ENCODE measurements around the gene DEPDC5. TPM values are rescaled to one million over a fixed set of nuclear protein-coding genes. Genes with fewer than 3 reads are reported as not detected.
"Not testable (repeated sequence)": the region's sequence is repeated elsewhere in the genome, so short reads cannot be mapped to it uniquely, and the experiment has no call there.

DEPDC5 gene
- total and polyA plus RNA-seq, 4 experiments from 2014 or later: 3.9 to 54.4 (median 32.0) TPM

- H3K36me3 Mint-ChIP-seq: peaks cover 34 to 56% of the 10 kb centered on the region in 2 donors
- peak in 1 of 5 donors; percentile 12 for DNase-seq
- H3K27ac Mint-ChIP-seq: peak overlapping the region in 6 of 7 donors; percentile 1 to 89 (median 74)
- peaks cover 0 to 1% (median 0%) of the 10 kb centered on the region in 8 donors for H3K9me3 Mint-ChIP-seq
- no peak overlapping the region for H3K27ac ChIP-seq (ENCODE audit: low read depth, low read length)
- no peaks in the 10 kb centered on the region for H3K27me3 ChIP-seq (ENCODE audit: insufficient read depth, low read length)
- H3K4me3 Mint-ChIP-seq: no peak overlapping the region
- H3K4me1 ChIP-seq (ENCODE audit: insufficient read depth, low read length): peaks cover 8% of the 10 kb centered on the region
- H3K9me3 ChIP-seq (ENCODE audit: control insufficient read depth in 1 of 2, low read length in 2 of 2): no peaks in the 10 kb centered on the region
- CTCF ChIA-PET (ENCODE audit: partially characterized antibody): interaction anchor here (0.9 kb wide), 1 partner anchor 71 kb away, joined by 4 read pairs; no protein-coding TSS in a partner anchor
- peaks cover 29 to 58% (median 39%) of the 10 kb centered on the region in 4 donors for H3K4me1 Mint-ChIP-seq
- H3K36me3 ChIP-seq (ENCODE audit: insufficient read depth, low read length): no peaks in the 10 kb centered on the region
- POLR2A ChIA-PET (ENCODE audit: partially characterized antibody): no interaction called here
- intact Hi-C loops (cut with micrococcal nuclease): no loop called here
- H3K27me3 Mint-ChIP-seq: no peaks in the 10 kb centered on the region
- no peak overlapping the region for H3K4me3 ChIP-seq (ENCODE audit: low read length in 2 of 2)
Observed at GRCh38 chr22:31737932-31738331, 15.9 kb upstream of the DEPDC5 start.

GRCh38 chr22:31738566-31738965 lies 15.3 kb upstream of the DEPDC5 start:
- Histone ChIP-seq H3K9me3 (ENCODE audit: control insufficient read depth in 1 of 2, low read length in 2 of 2) (no peaks in the 10 kb centered on the region), H3K36me3 (ENCODE audit: insufficient read depth, low read length) (no peaks in the 10 kb centered on the region), H3K4me1 (ENCODE audit: insufficient read depth, low read length) (peaks cover 8% of the 10 kb centered on the region), H3K27me3 (ENCODE audit: insufficient read depth, low read length) (no peaks in the 10 kb centered on the region), H3K4me3 (ENCODE audit: low read length in 2 of 2) (no peak overlapping the region), H3K27ac (ENCODE audit: low read depth, low read length) (no peak overlapping the region)
- Mint-ChIP-seq H3K36me3 (peaks cover 32 to 55% of the 10 kb centered on the region in 2 donors), H3K4me3 (peak overlapping the region in 2 of 8 donors; percentile 46 to 51), H3K27ac (peak overlapping the region in 6 of 7 donors; percentile 48 to 89 (median 74)), H3K9me3 (peaks cover 0 to 1% (median 0%) of the 10 kb centered on the region in 8 donors), H3K4me1 (peaks cover 28 to 57% (median 39%) of the 10 kb centered on the region in 4 donors), H3K27me3 (no peaks in the 10 kb centered on the region)
- CTCF ChIA-PET (ENCODE audit: partially characterized antibody): interaction anchor here (0.9 to 1.3 kb wide), 2 partner anchors 72 to 238 kb away, joined by 4 read pairs; no protein-coding TSS in a partner anchor
- DNase-seq: no peak
- POLR2A ChIA-PET (ENCODE audit: partially characterized antibody): interaction anchor here (0.6 kb wide), 1 partner anchor 77 kb away, joined by 5 read pairs; the partner anchor contains the start of gene PISD
- intact Hi-C loops (cut with micrococcal nuclease): no loop called here

GRCh38 chr22:31739795-31740201 lies 14.0 kb upstream of the DEPDC5 start:
- intact Hi-C loops (cut with micrococcal nuclease): no loop called here
- peaks cover 28 to 50% (median 39%) of the 10 kb centered on the region in 4 donors for H3K4me1 Mint-ChIP-seq
- peaks cover 32 to 55% of the 10 kb centered on the region in 2 donors for H3K36me3 Mint-ChIP-seq

GRCh38 chr22:31740314-31740713 lies 13.5 kb upstream of the DEPDC5 start:
- H3K27me3 Mint-ChIP-seq; H3K27me3 ChIP-seq (ENCODE audit: insufficient read depth, low read length); H3K4me3 Mint-ChIP-seq; intact Hi-C loops (cut with micrococcal nuclease); POLR2A ChIA-PET (ENCODE audit: partially characterized antibody); CTCF ChIA-PET (ENCODE audit: partially characterized antibody); H3K9me3 Mint-ChIP-seq; H3K4me3 ChIP-seq (ENCODE audit: low read length in 2 of 2); H3K9me3 ChIP-seq (ENCODE audit: control insufficient read depth in 1 of 2, low read length in 2 of 2); DNase-seq; H3K4me1 ChIP-seq (ENCODE audit: insufficient read depth, low read length); H3K27ac ChIP-seq (ENCODE audit: low read depth, low read length); H3K36me3 ChIP-seq (ENCODE audit: insufficient read depth, low read length): not testable (repeated sequence)
- H3K4me1 Mint-ChIP-seq: peaks cover 27 to 51% (median 40%) of the 10 kb centered on the region in 4 donors
- H3K27ac Mint-ChIP-seq: peak overlapping the region in 2 of 7 donors; percentile 17 to 37
- peaks cover 32 to 53% of the 10 kb centered on the region in 2 donors for H3K36me3 Mint-ChIP-seq

More at GRCh38 chr22:31739795-31740201, 14.0 kb upstream of the DEPDC5 start:
- no peaks in the 10 kb centered on the region for H3K27me3 Mint-ChIP-seq
- peaks cover 0 to 1% (median 0%) of the 10 kb centered on the region in 8 donors for H3K9me3 Mint-ChIP-seq
- ChIA-PET POLR2A (ENCODE audit: partially characterized antibody) (no interaction called here), CTCF (ENCODE audit: partially characterized antibody) (interaction anchor here (0.6 to 1.3 kb wide), 2 partner anchors 237 to 283 kb away, joined by 4 read pairs; no protein-coding TSS in a partner anchor)
- H3K27ac Mint-ChIP-seq: peak overlapping the region in 2 of 7 donors; percentile 57 to 62
- H3K4me3 ChIP-seq (ENCODE audit: low read length in 2 of 2): no peak overlapping the region
- H3K36me3 ChIP-seq (ENCODE audit: insufficient read depth, low read length): no peaks in the 10 kb centered on the region
- H3K9me3 ChIP-seq (ENCODE audit: control insufficient read depth in 1 of 2, low read length in 2 of 2): no peaks in the 10 kb centered on the region
- no peak overlapping the region for H3K4me3 Mint-ChIP-seq
- peaks cover 8% of the 10 kb centered on the region for H3K4me1 ChIP-seq (ENCODE audit: insufficient read depth, low read length)
- no peak overlapping the region for H3K27ac ChIP-seq (ENCODE audit: low read depth, low read length)
- no peak for DNase-seq
- H3K27me3 ChIP-seq (ENCODE audit: insufficient read depth, low read length): no peaks in the 10 kb centered on the region

DNA sequence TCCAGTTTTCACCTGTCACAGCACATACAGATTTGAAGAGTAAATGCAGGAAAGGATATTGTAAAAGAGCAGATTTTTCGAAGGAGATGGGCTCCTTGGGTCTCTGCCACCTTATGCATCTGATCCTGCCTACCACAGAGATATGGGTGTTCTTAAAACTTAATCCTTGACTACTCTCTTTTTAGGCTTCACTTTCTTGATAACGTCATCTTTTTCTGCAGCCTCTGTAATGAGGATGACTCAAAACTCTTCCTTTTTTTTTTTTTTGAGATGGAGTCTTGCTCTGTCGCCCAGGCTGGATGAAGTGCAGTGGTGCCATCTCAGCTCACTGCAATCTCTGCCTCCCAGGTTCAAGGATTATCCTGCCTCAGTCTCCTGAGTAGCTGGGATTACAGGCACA lies 11.7 kb upstream of the DEPDC5 start:
- H3K36me3 Mint-ChIP-seq: peaks cover 32 to 53% of the 10 kb centered on the region in 2 donors
- POLR2A ChIA-PET (ENCODE audit: partially characterized antibody): no interaction called here

DNA sequence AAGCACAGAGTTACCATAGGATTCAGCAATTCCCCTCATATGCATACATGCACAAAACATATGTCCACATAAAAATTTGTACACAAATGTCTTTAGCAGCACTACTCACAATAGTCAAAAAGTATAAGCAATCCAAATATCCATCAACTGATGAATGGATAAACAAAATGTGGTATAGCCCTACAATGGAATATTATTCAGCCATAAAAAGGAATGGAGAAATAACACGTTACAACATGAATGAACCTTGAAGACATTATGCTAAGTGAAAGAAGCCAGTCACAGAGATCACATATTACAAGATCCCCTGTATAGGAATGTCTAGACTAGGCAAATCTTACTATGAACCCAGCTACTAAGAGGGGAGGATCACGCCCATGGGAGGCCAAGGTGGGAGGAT lies 11.1 kb upstream of the DEPDC5 start:
- Mint-ChIP-seq H3K4me3 (no peak overlapping the region), H3K4me1 (peaks cover 29 to 62% (median 43%) of the 10 kb centered on the region in 4 donors), H3K36me3 (peaks cover 33 to 57% of the 10 kb centered on the region in 2 donors), H3K27me3 (no peaks in the 10 kb centered on the region), H3K27ac (peak overlapping the region in 5 of 7 donors; percentile 2 to 53 (median 35)), H3K9me3 (no peaks in the 10 kb centered on the region)
- no peak for DNase-seq
- Histone ChIP-seq H3K9me3 (ENCODE audit: control insufficient read depth in 1 of 2, low read length in 2 of 2) (no peaks in the 10 kb centered on the region), H3K27me3 (ENCODE audit: insufficient read depth, low read length) (no peaks in the 10 kb centered on the region), H3K4me3 (ENCODE audit: low read length in 2 of 2) (no peak overlapping the region), H3K36me3 (ENCODE audit: insufficient read depth, low read length) (no peaks in the 10 kb centered on the region), H3K4me1 (ENCODE audit: insufficient read depth, low read length) (peaks cover 19% of the 10 kb centered on the region), H3K27ac (ENCODE audit: low read depth, low read length) (no peak overlapping the region)
- intact Hi-C loops (cut with micrococcal nuclease): no loop called here
- ChIA-PET CTCF (ENCODE audit: partially characterized antibody) (interaction anchor here (1.5 kb wide), 1 partner anchor 228 kb away, joined by 4 read pairs; no protein-coding TSS in a partner anchor), POLR2A (ENCODE audit: partially characterized antibody) (no interaction called here)

More for the DNA sequence above, 11.7 kb upstream of the DEPDC5 start:
- no peak overlapping the region for H3K4me3 Mint-ChIP-seq
- H3K9me3 ChIP-seq (ENCODE audit: control insufficient read depth in 1 of 2, low read length in 2 of 2): no peaks in the 10 kb centered on the region
- H3K9me3 Mint-ChIP-seq: peaks cover 0 to 1% (median 0%) of the 10 kb centered on the region in 8 donors
- H3K36me3 ChIP-seq (ENCODE audit: insufficient read depth, low read length): no peaks in the 10 kb centered on the region
- peaks cover 26 to 58% (median 42%) of the 10 kb centered on the region in 4 donors for H3K4me1 Mint-ChIP-seq
- H3K27me3 Mint-ChIP-seq: no peaks in the 10 kb centered on the region
- no peak overlapping the region for H3K27ac ChIP-seq (ENCODE audit: low read depth, low read length)
- no peak for DNase-seq
- CTCF ChIA-PET (ENCODE audit: partially characterized antibody): no interaction called here
- H3K4me3 ChIP-seq (ENCODE audit: low read length in 2 of 2): no peak overlapping the region
- intact Hi-C loops (cut with micrococcal nuclease): no loop called here
- peak overlapping the region in 1 of 7 donors; percentile 37 for H3K27ac Mint-ChIP-seq
- peaks cover 14% of the 10 kb centered on the region for H3K4me1 ChIP-seq (ENCODE audit: insufficient read depth, low read length)
- no peaks in the 10 kb centered on the region for H3K27me3 ChIP-seq (ENCODE audit: insufficient read depth, low read length)

DNA sequence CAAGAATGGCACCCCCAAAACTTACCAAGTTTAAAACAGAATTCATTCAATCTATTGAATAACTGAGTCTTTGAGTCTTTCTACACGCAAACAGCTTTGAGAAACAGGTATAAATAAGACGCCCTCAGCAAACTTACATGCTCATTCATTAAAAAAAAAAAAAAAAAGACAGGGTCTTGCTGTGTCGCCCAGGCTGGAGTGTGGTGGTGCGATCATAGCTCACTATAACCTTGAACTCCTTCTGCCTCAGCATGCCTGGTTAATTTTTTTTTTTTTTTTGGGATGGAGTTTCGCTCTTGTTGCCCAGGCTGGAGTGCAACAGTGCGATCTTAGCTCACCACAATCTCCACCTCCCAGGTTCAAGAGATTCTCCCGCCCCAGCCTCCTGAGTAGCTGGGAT lies 9.9 kb upstream of the DEPDC5 start:
- H3K4me3 ChIP-seq (ENCODE audit: low read length in 2 of 2): no peak overlapping the region
- no peaks in the 10 kb centered on the region for H3K9me3 Mint-ChIP-seq
- intact Hi-C loops (cut with micrococcal nuclease): no loop called here
- no peaks in the 10 kb centered on the region for H3K27me3 ChIP-seq (ENCODE audit: insufficient read depth, low read length)
- POLR2A ChIA-PET (ENCODE audit: partially characterized antibody): interaction anchor here (1.4 kb wide), 1 partner anchor 10 kb away, joined by 3 read pairs; the partner anchor contains the start of gene DEPDC5
- H3K9me3 ChIP-seq (ENCODE audit: control insufficient read depth in 1 of 2, low read length in 2 of 2): no peaks in the 10 kb centered on the region
- no peak overlapping the region for H3K27ac ChIP-seq (ENCODE audit: low read depth, low read length)
- no peak overlapping the region for H3K4me3 Mint-ChIP-seq
- CTCF ChIA-PET (ENCODE audit: partially characterized antibody): interaction anchor here (1.5 kb wide), 1 partner anchor 226 kb away, joined by 4 read pairs; no protein-coding TSS in a partner anchor
- peaks cover 25% of the 10 kb centered on the region for H3K4me1 ChIP-seq (ENCODE audit: insufficient read depth, low read length)
- H3K36me3 ChIP-seq (ENCODE audit: insufficient read depth, low read length): no peaks in the 10 kb centered on the region
- peaks cover 30 to 62% (median 45%) of the 10 kb centered on the region in 4 donors for H3K4me1 Mint-ChIP-seq
- peak overlapping the region in 2 of 7 donors; percentile 7 to 84 for H3K27ac Mint-ChIP-seq
- H3K27me3 Mint-ChIP-seq: no peaks in the 10 kb centered on the region
- no peak for DNase-seq
- peaks cover 27 to 49% of the 10 kb centered on the region in 2 donors for H3K36me3 Mint-ChIP-seq
